HUES6 (cell line): ENCODE results near the gene C5.

Experiments
- H3K27ac ChIP-seq: 2 replicates; pipeline ENCODE4 v1.7.0; 2013; ENCODE audit warnings: low read depth, mild to moderate bottlenecking, low read length, inconsistent platforms
- H3K27me3 ChIP-seq: 2 replicates; pipeline ENCODE4 v1.6.1; 2013; ENCODE audit warnings: low read length; ENCODE audit not compliant: control insufficient read depth, insufficient read depth
- H3K36me3 ChIP-seq: 2 replicates; pipeline ENCODE4 v1.6.1; 2013; ENCODE audit warnings: low read length; ENCODE audit not compliant: control insufficient read depth, insufficient read depth
- H3K4me1 ChIP-seq: 2 replicates; pipeline ENCODE4 v1.6.1; 2013; ENCODE audit warnings: low read length; ENCODE audit not compliant: control insufficient read depth, insufficient read depth
- H3K4me3 ChIP-seq: 2 replicates; pipeline ENCODE4 v1.5.1; 2013; ENCODE audit warnings: low read depth, low read length
- H3K9ac ChIP-seq: one replicate; pipeline ENCODE4 v1.6.1; 2013; ENCODE audit warnings: mild to moderate bottlenecking, low read length
- H3K9me3 ChIP-seq: 2 replicates; pipeline ENCODE4 v1.6.1; 2013; ENCODE audit warnings: low read depth, low read length; ENCODE audit not compliant: control insufficient read depth, insufficient read depth

Gene C5

GRCh38 chr9:120924698-120925534 lies 125.2 kb downstream of the C5 start:
- no peak overlapping the region for H3K4me3 ChIP-seq

GRCh38 chr9:120923620-120924328 lies 126.3 kb downstream of the C5 start:
- H3K27me3 ChIP-seq = peaks cover 12% of the 10 kb centered on the region
- H3K9ac ChIP-seq = no peak overlapping the region
- no peaks in the 10 kb centered on the region for H3K36me3 ChIP-seq
- no peak overlapping the region for H3K27ac ChIP-seq
- H3K9me3 ChIP-seq = no peaks in the 10 kb centered on the region
- no peak overlapping the region for H3K4me3 ChIP-seq
- H3K4me1 ChIP-seq = peaks cover 44% of the 10 kb centered on the region

More at GRCh38 chr9:120924698-120925534, 125.2 kb downstream of the C5 start:
- H3K4me1 ChIP-seq = peaks cover 47% of the 10 kb centered on the region
- H3K36me3 ChIP-seq = no peaks in the 10 kb centered on the region
- no peak overlapping the region for H3K9ac ChIP-seq
- no peak overlapping the region for H3K27ac ChIP-seq
- H3K9me3 ChIP-seq = no peaks in the 10 kb centered on the region
- H3K27me3 ChIP-seq = peaks cover 12% of the 10 kb centered on the region

- H3K36me3 ChIP-seq = no peaks in the 10 kb centered on the region
- no peak overlapping the region for H3K4me3 ChIP-seq
- no peaks in the 10 kb centered on the region for H3K9me3 ChIP-seq
- peaks cover 38% of the 10 kb centered on the region for H3K4me1 ChIP-seq
- peaks cover 2% of the 10 kb centered on the region for H3K27me3 ChIP-seq
- no peak overlapping the region for H3K27ac ChIP-seq
- H3K9ac ChIP-seq = no peak overlapping the region
Measured at GRCh38 chr9:120922404-120923195, 127.5 kb downstream of the C5 start.

GRCh38 chr9:120921661-120922181 lies 128.4 kb downstream of the C5 start:
- Histone ChIP-seq H3K27me3 (no peaks in the 10 kb centered on the region), H3K27ac (no peak overlapping the region), H3K9me3 (peaks cover 3% of the 10 kb centered on the region; the same call in 1 of the 2 replicates), H3K4me1 (peaks cover 38% of the 10 kb centered on the region), H3K9ac (no peak overlapping the region), H3K4me3 (no peak overlapping the region), H3K36me3 (no peaks in the 10 kb centered on the region)

- no peak overlapping the region for H3K4me3 ChIP-seq
- H3K4me1 ChIP-seq = peaks cover 29% of the 10 kb centered on the region
- peaks cover 3% of the 10 kb centered on the region; the same call in 1 of the 2 replicates for H3K9me3 ChIP-seq
- H3K36me3 ChIP-seq = no peaks in the 10 kb centered on the region
- no peak overlapping the region for H3K9ac ChIP-seq
- H3K27me3 ChIP-seq = no peaks in the 10 kb centered on the region
- H3K27ac ChIP-seq = no peak overlapping the region
Measured at GRCh38 chr9:120920806-120921178, 129.3 kb downstream of the C5 start.

- H3K27ac ChIP-seq = no peak overlapping the region
- no peaks in the 10 kb centered on the region for H3K36me3 ChIP-seq
- no peak overlapping the region for H3K9ac ChIP-seq
- H3K27me3 ChIP-seq = no peaks in the 10 kb centered on the region
- H3K9me3 ChIP-seq = peaks cover 3% of the 10 kb centered on the region; the same call in 1 of the 2 replicates
- H3K4me1 ChIP-seq = peaks cover 22% of the 10 kb centered on the region
- no peak overlapping the region for H3K4me3 ChIP-seq
Measured at GRCh38 chr9:120919843-120920805, 130.0 kb downstream of the C5 start.

GRCh38 chr9:120918931-120919842 lies 130.9 kb downstream of the C5 start:
- no peaks in the 10 kb centered on the region for H3K27me3 ChIP-seq
- no peaks in the 10 kb centered on the region for H3K36me3 ChIP-seq
- no peak overlapping the region for H3K9ac ChIP-seq
- no peak overlapping the region for H3K4me3 ChIP-seq
- H3K9me3 ChIP-seq = peaks cover 3% of the 10 kb centered on the region; the same call in 1 of the 2 replicates
- H3K27ac ChIP-seq = no peak overlapping the region
- peaks cover 17% of the 10 kb centered on the region; the same call in 1 of the 2 replicates for H3K4me1 ChIP-seq

GRCh38 chr9:120917929-120918762 lies 131.9 kb downstream of the C5 start:
- Histone ChIP-seq H3K36me3 (no peaks in the 10 kb centered on the region), H3K27ac (no peak overlapping the region), H3K9me3 (peaks cover 3% of the 10 kb centered on the region; the same call in 1 of the 2 replicates), H3K27me3 (no peaks in the 10 kb centered on the region), H3K4me3 (no peak overlapping the region), H3K4me1 (peaks cover 17% of the 10 kb centered on the region; the same call in 1 of the 2 replicates), H3K9ac (no peak overlapping the region)
